GM19043 (cell line): ENCODE results near the gene OCIAD1.
"Not testable (repeated sequence)": the region's sequence is repeated elsewhere in the genome, so short reads cannot be mapped to it uniquely, and the experiment has no call there.

Experiments
- ATAC-seq: cut with Tn5 transposase; IDR thresholded peaks from one replicate; pipeline ENCODE4 v1.9.1; 2021; ENCODE audit warnings: low read depth; ENCODE audit not compliant: unreplicated experiment

OCIAD1 gene

DNA sequence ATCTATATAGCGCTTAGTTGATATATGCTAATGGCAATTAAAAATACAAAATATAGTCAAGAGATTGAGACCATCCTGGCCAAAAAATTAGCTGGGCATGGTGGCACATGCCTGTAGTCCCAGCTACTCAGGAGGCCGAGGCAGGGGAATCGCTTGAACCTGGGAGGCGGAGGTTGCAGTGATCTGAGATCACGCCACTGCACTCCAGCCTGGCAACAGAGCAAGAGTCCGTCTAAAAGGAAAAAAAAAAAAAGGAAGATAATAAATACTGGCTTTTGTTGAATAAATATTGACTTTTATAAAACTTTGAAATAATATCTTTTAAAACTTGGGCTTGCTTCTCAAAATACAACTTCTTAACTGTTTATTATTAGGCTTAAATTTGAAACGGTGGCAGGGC, 14.6 kb upstream of the OCIAD1 start:
- ATAC-seq = not testable (repeated sequence)

DNA sequence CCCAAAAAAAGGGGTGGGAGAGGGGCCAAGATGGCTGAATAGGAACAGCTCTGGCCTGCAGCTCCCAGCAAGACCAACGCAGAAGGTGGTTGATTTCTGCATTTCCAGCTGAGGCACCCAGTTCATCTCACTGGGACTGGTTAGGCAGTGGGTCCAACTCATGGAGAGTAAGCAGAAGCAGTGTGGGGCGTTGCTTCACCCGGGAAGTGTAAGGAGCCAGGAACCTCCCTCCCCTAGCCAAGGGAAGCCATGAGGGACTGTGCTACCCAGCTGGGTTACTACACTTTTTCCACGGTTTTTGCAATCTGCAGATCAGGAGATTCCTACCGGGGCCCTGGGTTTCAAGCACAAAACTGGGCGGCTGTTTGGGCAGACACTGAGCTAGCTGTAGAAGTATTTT, 13.9 kb upstream of the OCIAD1 start:
- ATAC-seq = no peak

DNA sequence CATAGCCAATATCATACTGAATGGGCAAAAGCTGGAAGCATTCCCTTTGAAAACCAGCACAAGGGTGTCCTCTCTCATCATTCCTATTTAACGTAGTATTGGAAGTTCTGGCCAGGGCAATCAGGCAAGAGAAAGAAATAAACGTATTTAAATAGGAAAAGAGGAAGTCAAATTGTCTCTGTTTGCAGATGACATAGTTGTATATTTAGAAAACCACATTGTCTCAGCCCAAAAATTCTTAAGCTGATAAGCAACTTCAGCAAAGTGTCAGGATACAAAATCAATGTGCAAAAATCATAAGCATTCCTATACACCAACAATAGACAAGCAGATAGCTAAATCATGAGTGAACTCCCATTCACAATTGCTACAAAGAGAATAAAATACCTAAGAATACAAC, 9.5 kb upstream of the OCIAD1 start:
- ATAC-seq = not testable (repeated sequence)

DNA sequence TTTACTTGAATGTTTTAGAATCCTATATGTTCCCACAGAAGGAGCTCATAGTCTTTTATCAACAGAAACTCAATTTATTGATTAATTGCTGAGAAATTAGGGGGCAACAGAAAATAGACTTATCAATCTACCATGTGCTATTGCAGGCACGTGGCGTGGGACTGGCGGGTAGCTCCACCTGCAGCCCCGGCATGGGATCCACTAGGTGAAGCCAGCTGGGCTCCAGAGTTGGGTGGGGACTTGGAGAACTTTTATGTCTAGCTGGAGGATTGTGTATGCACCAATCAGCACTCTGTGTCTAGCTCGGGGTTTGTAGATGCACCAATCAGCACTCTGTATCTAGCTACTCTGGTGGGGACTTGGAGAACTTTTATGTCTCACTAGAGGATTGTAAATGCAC, 3.3 kb upstream of the OCIAD1 start:
- ATAC-seq = no peak

DNA sequence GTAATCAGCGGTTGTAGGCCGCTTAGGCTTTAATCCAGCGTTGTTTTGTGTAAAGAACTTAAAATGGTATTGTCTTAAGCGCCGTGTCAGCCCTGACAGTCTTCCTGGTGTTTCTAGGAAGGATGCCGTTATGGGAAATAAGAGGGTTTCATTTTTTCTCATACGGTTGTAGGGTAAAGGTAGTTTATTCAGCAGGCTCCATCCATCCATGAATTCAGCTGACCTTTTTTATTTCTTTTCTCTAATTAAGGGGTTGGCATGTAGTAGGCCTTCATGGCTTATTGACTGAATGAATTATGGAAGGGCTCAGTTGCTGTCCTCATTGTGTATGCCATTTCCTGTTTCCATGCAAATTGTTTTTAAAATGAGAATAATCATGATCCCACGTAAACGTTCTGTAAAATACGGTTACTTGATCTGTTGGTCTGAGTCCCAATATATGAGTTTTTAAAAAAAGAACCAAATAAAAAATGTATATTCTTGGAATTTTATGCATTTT, 693 bp downstream of the OCIAD1 start:
- no peak for ATAC-seq

DNA sequence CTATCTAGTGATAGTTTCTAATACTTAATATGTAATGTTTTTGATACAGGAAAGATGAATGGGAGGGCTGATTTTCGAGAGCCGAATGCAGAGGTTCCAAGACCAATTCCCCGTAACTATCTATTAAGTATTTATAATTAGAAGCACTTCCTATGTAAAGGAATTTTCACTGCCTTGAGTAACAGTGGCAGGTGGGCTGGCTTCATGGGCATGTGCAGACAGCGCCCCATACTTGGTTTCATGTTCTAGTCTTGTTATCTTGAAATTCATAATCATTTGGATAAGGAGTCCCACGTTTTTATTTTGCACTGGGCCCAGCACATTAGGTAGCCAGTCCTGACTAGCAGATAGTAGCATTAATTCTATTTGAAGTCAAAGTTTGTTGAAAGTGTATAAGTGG, 1.7 kb downstream of the OCIAD1 start:
- ATAC-seq = no peak

DNA sequence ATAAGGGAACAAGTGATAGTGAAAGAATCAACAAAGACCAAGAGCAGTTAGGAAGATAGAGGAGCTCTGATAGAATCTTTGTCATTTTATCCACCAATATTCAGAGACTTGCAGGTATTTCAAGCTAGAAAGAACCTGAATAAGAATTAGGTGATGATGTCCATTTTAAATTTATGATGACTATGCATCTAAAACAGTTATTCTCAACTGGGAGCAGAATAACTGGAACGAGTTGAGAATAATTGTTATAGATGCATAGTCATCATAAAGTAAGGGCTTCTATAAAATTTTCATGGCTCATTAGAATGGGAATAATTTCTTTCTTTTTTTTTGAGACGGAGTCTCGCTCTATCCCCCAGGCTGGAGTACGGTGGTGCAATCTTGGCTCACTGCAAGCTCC, 5.8 kb downstream of the OCIAD1 start:
- ATAC-seq = no peak

DNA sequence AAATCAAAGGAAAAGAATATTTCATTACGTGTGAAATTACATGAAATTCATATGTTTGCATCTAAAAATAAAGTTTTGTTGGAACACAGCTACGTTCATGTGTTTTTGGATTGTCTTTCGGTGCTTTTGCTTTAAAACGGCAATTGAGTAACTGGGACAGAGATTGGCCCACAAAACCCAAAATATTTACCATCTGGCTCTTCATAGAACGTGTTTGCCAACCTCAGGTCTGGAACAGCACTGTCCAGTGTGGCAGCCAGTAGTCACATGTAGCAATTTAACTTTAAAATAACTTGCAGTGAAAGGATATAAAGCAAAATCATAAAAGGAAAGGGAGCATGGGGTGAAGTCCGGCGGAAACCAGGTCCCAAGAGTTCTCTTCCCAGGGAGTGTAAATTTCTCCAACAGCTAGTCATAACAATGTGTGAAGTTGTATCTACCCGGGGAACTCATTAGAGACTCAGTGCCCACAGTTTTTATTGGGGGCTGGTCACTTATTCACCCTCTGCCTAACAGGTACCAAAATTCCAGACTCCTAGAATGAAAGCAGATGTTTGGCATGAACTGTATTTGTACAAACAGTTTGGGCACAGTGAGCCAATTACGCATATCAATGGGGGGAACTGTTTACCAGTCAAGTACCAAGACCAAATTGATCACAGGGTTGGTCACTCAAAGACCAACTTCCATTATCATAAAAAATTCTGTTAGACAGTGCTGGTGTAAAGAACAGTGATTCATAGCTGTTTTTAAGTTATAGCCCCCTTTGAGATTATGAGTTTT, 10.3 kb downstream of the OCIAD1 start:
- ATAC-seq = no peak

DNA sequence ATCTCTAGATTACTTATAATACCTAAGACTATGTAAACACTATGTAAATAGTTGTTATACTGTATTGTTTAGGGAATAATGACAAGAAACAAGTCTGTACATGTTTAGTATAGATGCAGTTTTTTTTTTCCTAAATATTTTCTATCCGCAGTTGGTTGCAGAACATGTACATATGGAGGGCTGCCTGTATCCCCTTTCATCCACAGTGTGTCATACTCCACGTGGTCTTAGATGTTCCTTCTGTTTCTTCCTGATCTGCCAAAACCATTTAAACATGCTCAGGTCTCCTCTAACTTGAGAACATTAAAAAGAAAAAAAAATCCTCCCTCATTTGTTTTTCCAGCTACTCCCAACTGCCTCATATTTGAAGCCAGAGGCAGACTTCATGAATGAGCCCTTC, 14.0 kb downstream of the OCIAD1 start:
- no peak for ATAC-seq

DNA sequence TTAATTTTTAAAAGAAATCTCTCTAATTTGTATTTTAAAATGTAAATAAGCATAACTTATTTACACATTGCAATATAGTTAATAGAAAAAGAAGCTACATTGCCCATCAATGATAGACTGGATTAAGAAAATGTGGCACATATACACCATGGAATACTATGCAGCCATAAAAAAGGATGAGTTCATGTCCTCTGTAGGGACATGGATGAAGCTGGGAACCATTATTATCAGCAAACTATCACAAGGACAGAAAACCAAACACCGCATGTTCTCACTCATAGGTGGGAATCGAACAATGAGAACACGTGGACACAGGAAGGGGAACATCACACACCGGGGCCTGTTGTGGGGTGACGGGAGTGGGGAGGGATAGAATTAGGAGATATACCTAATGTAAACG, 17.9 kb downstream of the OCIAD1 start:
- ATAC-seq = not testable (repeated sequence)

DNA sequence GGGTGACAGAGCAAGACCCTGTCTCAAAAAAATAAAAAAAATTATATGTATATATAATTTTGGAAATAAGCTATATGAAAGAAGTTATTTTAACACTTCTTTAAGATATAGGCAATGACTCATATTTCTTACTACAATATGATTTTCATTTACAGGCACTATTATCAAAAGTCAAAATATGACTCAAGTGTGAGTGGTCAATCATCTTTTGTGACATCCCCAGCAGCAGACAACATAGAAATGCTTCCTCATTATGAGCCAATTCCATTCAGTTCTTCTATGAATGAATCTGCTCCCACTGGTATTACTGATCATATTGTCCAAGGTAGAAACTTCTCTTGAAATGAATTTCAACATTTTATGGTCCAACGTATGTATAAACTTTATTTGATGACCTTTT, 20.8 kb downstream of the OCIAD1 start:
- ATAC-seq = no peak

DNA sequence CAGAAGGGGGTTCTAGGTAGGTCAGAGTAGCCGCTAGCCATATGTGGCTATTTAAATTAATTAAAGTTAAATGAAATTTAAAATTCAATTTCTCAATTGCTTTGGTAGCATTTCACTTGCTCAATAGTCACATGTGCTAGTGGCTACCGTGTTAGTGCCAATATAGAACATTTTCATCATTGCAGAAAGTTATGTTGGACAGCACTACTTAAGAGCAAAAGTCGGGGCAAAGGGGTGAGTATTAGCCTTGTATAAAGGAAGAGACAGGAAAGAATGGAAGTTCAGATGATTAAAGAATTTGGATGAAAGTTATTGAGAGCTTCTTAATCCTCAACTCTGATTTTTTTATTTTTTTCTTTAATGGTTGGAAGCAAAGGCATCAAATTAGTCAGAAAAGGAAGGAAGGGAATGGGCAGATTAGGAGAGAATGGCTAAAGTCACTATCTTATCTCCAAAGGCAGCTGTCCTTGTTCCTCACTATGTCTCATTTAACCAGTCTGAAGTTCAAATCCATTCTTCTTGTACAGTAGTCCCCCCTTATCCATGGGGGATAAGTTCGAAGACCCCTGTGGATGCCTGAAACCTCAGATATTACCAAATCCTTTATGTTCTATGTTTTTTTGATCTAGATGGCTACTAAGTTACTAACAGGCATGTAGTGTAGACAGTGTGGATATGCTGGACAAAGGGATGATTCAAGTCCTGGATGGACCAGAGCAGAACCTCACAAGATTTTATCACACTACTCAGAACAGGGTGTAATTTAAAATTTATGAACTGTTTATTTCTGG, 22.9 kb downstream of the OCIAD1 start:
- ATAC-seq = no peak

DNA sequence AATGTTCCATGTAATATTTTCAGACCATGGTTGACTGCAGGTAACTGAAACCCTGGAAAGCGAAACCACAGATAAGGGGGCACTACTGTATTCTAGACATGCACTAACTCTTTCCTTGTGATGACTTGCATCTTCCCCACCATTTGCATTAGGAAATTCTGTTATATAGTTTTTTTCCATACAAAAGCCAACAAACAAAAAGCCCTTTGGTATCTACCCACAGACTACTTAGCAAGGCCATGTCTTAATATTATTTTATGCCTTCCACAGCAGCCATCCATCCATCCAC, 23.5 kb downstream of the OCIAD1 start:
- no peak for ATAC-seq

DNA sequence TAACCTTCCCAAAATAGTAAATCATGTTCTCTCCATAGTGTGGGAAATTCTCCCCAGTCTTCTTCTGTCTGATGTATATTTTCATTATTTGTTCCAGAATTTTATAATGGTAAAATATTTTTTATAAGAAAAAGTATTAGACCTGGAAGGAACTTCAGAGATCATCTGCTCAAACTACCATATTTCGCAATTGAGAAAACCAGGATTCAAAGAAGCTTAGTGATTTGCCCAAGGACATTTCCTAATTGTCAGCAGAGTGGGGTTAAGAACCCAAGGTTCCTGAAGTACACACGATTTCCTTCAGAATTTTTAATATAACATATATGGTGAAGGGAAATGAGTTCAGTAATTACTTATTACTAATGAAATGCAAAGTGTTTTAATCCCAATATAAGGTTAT, 24.1 kb downstream of the OCIAD1 start:
- ATAC-seq = no peak

DNA sequence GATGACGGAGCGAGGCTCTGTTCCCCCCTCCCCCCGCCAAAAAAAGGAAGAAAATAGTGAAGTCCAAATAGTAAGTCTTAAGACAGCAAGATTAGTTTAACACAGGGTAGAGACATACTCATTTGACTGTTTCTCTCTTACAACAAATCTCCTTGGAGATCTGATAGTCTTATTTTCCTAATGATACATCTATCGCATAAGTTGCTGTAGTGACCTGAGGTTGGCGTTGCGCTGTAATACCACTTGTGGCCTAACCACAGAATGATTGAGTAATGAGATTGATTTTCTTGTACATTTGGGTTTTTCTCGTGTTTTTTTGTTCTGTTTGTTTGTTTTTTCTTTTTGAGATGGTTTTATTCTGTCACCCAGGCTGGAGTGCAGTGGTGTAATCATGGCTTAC, 27.2 kb downstream of the OCIAD1 start:
- ATAC-seq = no peak

DNA sequence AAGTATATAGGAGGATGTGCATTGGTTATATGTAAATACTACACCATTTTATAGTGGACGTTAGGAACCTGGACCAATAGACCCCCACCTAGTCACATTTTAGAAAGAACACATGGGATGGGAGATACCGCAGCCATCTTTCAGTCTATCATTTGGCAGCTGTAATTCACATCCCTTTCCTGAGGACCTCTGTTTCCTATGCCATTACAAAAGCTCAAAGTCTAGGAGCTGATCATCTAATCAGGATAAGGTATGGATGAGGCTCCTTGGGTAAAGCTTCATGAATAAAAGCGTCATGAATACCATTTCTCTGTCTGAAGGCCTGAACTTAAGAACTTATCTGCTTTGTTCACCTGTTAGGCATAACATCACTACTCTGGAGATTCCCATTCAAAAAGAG, 31.1 kb downstream of the OCIAD1 start:
- ATAC-seq = no peak

DNA sequence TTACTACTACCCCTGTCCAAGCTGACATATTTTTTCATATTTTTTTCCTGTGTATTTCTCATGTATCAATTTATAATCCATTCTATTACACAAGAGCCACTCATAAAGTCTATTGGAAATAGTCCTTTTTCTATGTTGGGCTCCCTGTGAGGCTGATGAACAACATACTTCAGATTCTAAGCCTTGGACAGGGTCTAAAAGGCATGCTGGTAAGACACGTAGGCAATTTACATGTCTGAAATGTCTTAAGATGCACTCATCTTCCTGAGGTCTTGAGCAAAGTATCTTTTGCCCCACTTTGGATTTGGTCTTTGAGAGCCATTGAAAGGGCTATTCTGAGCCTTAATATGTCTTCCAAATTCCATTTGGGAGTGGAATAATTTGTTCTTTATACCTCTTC, 31.8 kb downstream of the OCIAD1 start:
- ATAC-seq = no peak

DNA sequence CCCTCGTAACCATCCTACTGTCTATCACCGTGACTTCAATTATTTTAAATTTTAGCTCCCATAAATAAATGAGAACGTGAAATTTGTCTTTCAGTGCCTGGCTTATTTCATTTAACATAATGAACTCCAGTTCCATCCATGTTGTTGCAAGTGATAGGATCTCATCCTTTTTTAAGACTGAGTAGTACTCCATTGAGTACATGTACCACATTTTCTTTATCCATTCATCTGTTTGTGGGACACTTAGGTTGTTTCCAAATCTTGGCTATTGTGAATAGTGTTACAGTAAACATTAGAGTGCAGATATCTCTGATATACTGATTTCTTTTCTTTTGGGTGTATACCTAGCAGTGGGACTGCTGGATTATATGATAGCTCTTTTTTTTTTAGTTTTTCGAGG, 32.8 kb downstream of the OCIAD1 start:
- ATAC-seq = no peak

DNA sequence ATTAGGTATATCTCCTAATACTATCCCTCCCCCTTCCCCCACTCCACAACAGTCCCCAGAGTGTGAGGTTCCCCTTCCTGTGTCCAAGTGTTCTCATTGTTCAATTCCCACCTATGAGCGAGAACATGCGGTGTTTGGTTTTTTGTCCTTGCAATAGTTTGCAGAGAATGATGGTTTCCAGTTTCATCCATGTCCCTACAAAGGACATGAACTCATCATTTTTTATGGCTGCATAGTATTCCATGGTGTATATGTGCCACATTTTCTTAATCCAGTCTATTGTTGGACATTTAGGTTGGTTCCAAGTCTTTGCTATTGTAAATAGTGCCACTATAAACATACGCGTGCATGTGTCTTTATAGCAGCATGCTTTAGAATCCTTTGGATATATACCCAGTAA, 33.8 kb downstream of the OCIAD1 start:
- not testable (repeated sequence) for ATAC-seq

DNA sequence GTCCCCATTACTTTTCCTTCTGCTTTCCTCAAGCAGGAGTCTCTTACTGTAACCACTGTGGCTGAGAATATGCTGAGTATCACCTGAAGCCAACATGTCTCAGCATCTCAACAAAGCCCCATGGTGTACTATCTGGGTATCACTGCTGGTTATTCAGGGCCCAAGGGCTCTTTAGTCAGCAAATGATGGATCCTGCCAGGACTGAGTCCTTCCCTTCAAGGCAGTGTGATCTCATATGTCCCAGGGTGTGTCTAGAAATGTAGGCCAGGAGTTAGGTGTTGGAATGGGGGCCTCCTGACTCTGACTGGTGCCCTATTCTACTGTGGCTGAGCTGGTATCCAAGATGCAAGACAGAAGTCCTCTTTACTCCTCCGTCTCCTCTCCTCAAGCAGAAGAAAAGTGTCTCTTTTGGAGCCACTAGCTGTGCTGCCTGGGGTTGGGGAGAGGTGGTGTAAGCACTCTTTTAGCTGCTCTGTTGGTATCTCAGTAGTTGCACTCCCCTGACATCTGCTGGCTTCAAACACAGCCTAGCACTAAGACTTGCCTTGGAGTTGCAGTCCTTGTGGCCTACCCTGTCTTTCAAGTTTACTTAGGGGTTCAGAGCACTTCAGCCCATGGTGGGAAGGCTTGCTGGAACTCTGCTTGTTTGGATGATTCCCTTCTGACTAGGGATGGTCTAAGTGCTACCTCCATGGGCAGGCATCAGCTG, 47.1 kb downstream of the OCIAD1 start:
- ATAC-seq = no peak
